Keratinocyte (primary cell): ENCODE data around the gene LIG3.

Experiments
- CTCF ChIP-seq, 3 experiments: IDR thresholded peaks in 1 of 3; conservative IDR thresholded peaks in 1 of 3; optimal IDR thresholded peaks in 1 of 3; 2 replicates in 2 of 3; 3 replicates in 1 of 3; pipeline versions ENCODE3 to v1.5.1; 2011; ENCODE audit warnings: low read length in 3 of 3, mild to moderate bottlenecking in 3 of 3, moderate library complexity in 2 of 3, control low read depth in 1 of 3, inconsistent platforms in 1 of 3; ENCODE audit not compliant: insufficient read depth in 2 of 3; ENCODE audit errors: extremely low read depth in 1 of 3
- EZH2 ChIP-seq: IDR thresholded peaks from one replicate; pipeline ENCODE4 v1.6.1; 2012; ENCODE audit warnings: inconsistent platforms, mild to moderate bottlenecking, low read length, moderate library complexity

- no peak for TF ChIP-seq CTCF (optimal IDR thresholded peaks at IDR 0.05 in 1 of 3, IDR thresholded peaks at IDR 0.05 in 1 of 3, conservative IDR thresholded peaks at IDR 0.05 in 1 of 3; ENCODE audit: extremely low read depth in 1 of 3, insufficient read depth in 2 of 3, low read length in 3 of 3)
- no peak for TF ChIP-seq EZH2
Measured at GRCh38 chr17:35053204-35053603, 72.9 kb downstream of the LIG3 start.
